Measurements from ENCODE around the gene H1-8.

The H1-8 gene

DNA sequence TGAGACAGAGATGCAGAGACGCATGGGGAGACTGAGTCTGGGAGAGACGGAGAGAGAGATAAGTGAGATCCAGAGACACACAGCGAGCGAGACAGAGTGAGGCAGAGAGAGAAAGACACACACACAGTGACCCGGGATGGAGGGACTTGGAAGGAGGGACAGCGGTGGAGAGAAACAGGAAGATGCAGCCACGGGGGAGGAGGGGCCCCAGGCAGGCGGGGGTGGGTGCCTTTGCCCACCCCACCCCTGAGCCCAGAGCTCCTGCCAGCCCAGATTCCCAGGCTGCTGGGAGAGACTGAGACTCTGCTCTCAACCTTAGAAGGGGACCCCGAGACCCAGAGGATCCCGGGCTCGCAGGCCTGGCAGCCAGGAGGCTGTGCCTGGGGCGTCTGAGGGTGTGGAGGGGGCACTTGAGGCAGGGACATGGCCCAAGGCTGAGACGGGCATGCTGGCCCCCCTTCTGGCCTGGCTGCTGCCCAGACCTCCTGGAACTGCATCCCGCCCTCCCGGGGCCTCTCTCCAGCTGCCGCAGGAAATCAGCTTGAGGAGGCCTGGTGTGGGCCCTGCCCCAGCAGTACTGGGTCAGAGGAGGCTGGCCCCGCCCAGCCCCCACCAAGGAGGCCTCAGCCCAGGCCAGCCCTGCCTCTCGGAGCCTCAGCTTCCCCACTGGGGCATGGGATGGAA, 18.1 kb downstream of the H1-8 start:
- H3K9me3 Mint-ChIP-seq = no peaks in the 10 kb centered on the region
- peaks cover 32% of the 10 kb centered on the region for H3K27me3 Mint-ChIP-seq
- no peaks in the 10 kb centered on the region for H3K36me3 Mint-ChIP-seq
- H3K4me1 Mint-ChIP-seq = peaks cover 4% of the 10 kb centered on the region
- CTCF ChIA-PET = no interaction called here
- no peak overlapping the region for H3K4me3 Mint-ChIP-seq
- H3K27ac Mint-ChIP-seq = no peak overlapping the region
- no peak for DNase-seq

DNA sequence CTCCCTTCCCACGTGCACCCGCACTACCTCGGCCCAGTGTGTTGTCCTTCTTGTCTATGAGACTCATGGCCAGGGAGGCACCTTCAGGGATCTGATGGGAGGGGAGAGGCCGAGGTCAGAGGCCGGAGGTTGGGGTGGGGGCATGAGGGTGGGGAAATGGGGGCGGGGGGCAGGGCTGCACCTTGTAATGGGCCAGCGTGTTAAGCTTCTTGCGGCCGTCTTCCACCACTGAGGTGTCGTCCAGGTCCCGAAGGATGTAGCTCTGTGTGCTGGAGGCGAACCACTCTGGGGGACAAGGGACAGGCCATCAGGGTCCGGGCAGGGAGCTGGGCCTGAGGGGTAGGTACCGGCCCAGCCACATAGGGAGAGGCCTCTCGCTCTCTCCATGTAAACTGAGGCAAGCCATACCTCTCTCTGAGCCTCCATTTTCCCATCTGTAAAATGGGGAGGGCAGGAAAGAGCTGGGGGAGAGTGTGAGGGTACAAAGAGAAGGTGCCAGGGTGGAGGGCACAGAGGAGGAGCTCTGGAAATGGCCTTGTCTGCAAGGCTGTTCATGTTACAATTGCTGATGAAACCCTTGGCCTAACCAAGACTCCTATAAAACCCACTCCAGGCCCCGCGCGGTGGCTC, 18.8 kb downstream of the H1-8 start:
- no peak overlapping the region for H3K4me3 Mint-ChIP-seq
- H3K9me3 Mint-ChIP-seq = no peaks in the 10 kb centered on the region
- peaks cover 4% of the 10 kb centered on the region for H3K4me1 Mint-ChIP-seq
- H3K27me3 Mint-ChIP-seq = peaks cover 25% of the 10 kb centered on the region
- no peak overlapping the region for H3K27ac Mint-ChIP-seq
- DNase-seq = no peak
- H3K36me3 Mint-ChIP-seq = no peaks in the 10 kb centered on the region
- CTCF ChIA-PET = no interaction called here

DNA sequence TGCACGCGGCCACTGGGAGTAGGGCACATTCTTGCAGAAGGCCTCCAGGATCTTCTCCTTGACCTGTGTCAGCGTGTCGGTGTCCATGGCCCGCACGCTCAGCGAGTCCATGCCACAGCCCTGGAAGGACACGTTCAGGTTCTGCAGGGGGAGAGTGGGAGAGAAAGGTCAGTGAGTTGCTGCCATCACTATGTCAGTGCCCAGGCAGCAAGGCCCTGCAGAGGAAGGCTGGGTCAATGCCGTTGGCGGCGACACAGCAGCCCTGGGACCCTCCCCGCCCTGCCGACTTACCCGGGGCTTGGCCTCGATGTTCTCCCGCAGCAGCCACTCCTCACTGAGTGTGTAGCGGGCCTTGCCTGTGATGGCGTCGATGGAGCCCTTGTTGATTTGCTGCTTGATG, 19.8 kb downstream of the H1-8 start:
- Mint-ChIP-seq H3K9me3 (no peaks in the 10 kb centered on the region), H3K4me1 (peaks cover 4% of the 10 kb centered on the region), H3K27ac (no peak overlapping the region), H3K36me3 (no peaks in the 10 kb centered on the region), H3K4me3 (no peak overlapping the region), H3K27me3 (peaks cover 15% of the 10 kb centered on the region)
- CTCF ChIA-PET = no interaction called here
- no peak for DNase-seq

DNA sequence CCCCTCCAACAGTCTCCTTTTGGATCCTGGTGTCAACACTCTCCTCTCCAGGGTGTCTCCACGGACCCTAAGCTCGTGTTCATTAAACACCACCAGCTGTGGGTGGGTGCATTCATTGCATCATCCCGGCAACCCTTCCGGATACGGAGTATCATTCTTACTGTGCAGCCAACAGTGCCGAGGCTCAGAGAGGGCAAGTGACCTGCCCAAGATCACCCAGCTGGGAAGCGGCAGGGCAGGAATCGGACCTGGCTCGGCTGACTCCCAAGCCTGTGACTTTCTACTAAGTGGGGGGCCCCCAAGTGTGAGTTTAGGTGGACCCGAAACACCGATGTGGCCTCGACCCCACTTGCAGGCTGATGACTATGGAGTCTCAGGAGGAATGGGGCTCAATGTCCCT, 20.4 kb downstream of the H1-8 start:
- Mint-ChIP-seq H3K27ac (no peak overlapping the region), H3K4me1 (peaks cover 1% of the 10 kb centered on the region), H3K4me3 (no peak overlapping the region), H3K9me3 (no peaks in the 10 kb centered on the region), H3K36me3 (no peaks in the 10 kb centered on the region), H3K27me3 (peaks cover 11% of the 10 kb centered on the region)
- CTCF ChIA-PET = interaction anchor here (0.5 kb wide), 1 partner anchor 17 kb away, joined by 3 read pairs; no protein-coding TSS in a partner anchor
- DNase-seq = no peak

GRCh38 chr3:129563850-129564535, 21.0 kb downstream of the H1-8 start:
- DNase-seq = no peak
- Mint-ChIP-seq H3K4me1 (no peaks in the 10 kb centered on the region), H3K27ac (no peak overlapping the region), H3K9me3 (no peaks in the 10 kb centered on the region), H3K27me3 (peaks cover 7% of the 10 kb centered on the region), H3K4me3 (no peak overlapping the region), H3K36me3 (no peaks in the 10 kb centered on the region)
- CTCF ChIA-PET = interaction anchor here (0.5 kb wide), 1 partner anchor 18 kb away, joined by 3 read pairs; no protein-coding TSS in a partner anchor

GRCh38 chr3:129564981-129565644, 22.1 kb downstream of the H1-8 start:
- H3K4me1 Mint-ChIP-seq = no peaks in the 10 kb centered on the region
- no peaks in the 10 kb centered on the region for H3K9me3 Mint-ChIP-seq
- peaks cover 4% of the 10 kb centered on the region for H3K27me3 Mint-ChIP-seq
- H3K36me3 Mint-ChIP-seq = no peaks in the 10 kb centered on the region
- no peak overlapping the region for H3K4me3 Mint-ChIP-seq
- CTCF ChIA-PET = no interaction called here
- no peak for DNase-seq
- H3K27ac Mint-ChIP-seq = no peak overlapping the region

DNA sequence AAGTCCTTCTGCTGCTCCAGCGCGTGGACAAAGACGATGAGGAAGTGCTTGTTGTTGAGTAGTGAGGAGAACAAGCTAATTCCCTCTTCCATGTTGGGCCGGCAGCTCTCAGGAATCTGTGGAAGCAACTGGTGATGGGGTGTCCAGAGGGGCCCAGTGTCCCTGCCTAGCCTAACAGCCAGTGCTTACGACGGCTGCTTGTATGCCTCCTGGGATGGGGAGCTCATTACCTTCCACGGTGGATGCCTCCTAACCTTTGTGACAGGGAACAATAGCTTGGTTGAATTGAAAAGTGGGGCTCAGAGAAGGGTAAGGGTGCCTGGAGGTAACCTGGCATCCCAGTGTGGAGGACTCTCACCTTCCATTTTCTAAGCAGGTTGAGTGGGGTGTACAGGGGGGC, 22.9 kb downstream of the H1-8 start:
- H3K27ac Mint-ChIP-seq = no peak overlapping the region
- H3K4me1 Mint-ChIP-seq = no peaks in the 10 kb centered on the region
- CTCF ChIA-PET = no interaction called here

GRCh38 chr3:129567176-129567705, 24.3 kb downstream of the H1-8 start:
- H3K4me1 Mint-ChIP-seq = no peaks in the 10 kb centered on the region
- H3K36me3 Mint-ChIP-seq = no peaks in the 10 kb centered on the region
- H3K9me3 Mint-ChIP-seq = no peaks in the 10 kb centered on the region
- no peak overlapping the region for H3K4me3 Mint-ChIP-seq
- H3K27ac Mint-ChIP-seq = no peak overlapping the region
- CTCF ChIA-PET = no interaction called here
- no peak for DNase-seq
- H3K27me3 Mint-ChIP-seq = peaks cover 4% of the 10 kb centered on the region

More for the DNA sequence above, 22.9 kb downstream of the H1-8 start:
- Mint-ChIP-seq H3K36me3 (no peaks in the 10 kb centered on the region), H3K9me3 (no peaks in the 10 kb centered on the region), H3K27me3 (peaks cover 4% of the 10 kb centered on the region), H3K4me3 (no peak overlapping the region)
- DNase-seq = no peak

DNA sequence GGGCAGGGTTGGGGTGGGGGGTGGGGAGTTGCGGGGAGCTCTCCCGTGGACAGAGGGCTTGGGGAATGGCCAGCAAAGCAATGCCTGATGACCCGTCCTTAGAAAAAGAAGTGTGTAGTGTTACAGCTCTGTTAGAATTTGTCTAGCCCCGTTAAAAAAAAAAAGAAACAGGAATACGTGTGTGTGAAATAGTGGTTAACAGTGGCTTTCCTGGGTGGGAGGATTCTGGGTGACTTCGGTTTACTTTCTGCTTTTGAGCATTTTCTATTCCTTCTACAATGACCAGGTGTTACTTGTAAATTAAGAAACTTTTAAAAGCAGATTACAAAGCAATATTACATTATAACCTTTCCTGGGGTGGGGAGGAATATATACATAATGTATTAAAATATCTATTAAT, 25.0 kb downstream of the H1-8 start:
- H3K9me3 Mint-ChIP-seq = no peaks in the 10 kb centered on the region
- no peak overlapping the region for H3K27ac Mint-ChIP-seq
- no peaks in the 10 kb centered on the region for H3K4me1 Mint-ChIP-seq
- no peak for DNase-seq
- no peak overlapping the region for H3K4me3 Mint-ChIP-seq
- CTCF ChIA-PET = no interaction called here
- no peaks in the 10 kb centered on the region for H3K36me3 Mint-ChIP-seq
- H3K27me3 Mint-ChIP-seq = peaks cover 4% of the 10 kb centered on the region

- CTCF ChIA-PET = no interaction called here
- Mint-ChIP-seq H3K27ac (no peak overlapping the region), H3K4me3 (no peak overlapping the region), H3K36me3 (no peaks in the 10 kb centered on the region), H3K27me3 (peaks cover 8% of the 10 kb centered on the region), H3K9me3 (no peaks in the 10 kb centered on the region), H3K4me1 (no peaks in the 10 kb centered on the region)
- DNase-seq = no peak
These were observed 26.9 kb downstream of the H1-8 start for GRCh38 chr3:129569856-129570255.

DNA sequence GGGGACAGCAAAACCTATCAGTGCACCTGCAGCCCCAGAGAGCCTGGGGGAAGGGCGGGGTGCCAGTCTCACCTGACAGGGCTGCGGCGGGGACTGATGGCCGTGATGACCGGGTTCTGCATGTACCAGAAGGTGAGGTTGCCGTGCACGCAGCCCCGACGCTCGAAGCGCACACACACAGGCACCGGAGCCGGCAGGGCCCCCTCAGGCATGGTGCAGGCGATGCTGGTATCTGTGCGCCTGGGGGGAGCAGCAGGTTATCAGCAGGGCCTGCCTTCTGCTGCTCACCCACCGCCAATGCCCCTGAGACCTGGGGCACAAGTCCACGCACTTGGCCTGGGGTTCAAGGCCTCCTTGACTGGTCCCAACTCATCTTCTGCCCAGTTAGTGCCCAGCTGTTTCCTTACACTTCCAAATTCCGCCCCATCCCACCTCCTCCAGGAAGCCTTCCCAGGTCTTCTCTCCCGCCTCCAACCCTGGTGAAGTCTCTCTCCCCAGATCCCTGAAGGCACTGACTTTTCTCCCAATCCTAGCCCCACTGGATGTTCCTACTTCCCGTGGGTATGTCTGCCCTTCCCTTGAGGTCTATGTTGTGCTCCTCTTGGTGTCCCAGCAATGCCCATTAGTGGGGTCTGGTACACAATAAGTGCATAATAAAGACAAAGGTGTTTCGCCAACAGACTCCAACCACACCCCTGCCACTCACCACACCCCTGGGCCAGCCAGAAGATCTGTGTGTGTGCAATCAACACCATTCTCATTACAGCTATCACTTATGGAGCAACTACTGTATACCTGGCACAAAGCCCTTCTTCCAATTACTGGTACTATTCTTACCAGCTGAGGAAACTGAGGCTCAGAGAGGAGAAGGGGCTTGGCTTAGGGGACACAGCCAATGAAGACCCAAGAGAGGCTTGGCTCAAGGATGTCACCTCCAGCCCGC, 28.9 kb downstream of the H1-8 start:
- Mint-ChIP-seq H3K27me3 (peaks cover 8% of the 10 kb centered on the region), H3K9me3 (no peaks in the 10 kb centered on the region), H3K36me3 (no peaks in the 10 kb centered on the region), H3K4me1 (peaks cover 16% of the 10 kb centered on the region), H3K4me3 (no peak overlapping the region), H3K27ac (no peak overlapping the region)
- CTCF ChIA-PET = no interaction called here
- no peak for DNase-seq

GRCh38 chr3:129572603-129573002, 29.6 kb downstream of the H1-8 start:
- Mint-ChIP-seq H3K27ac (no peak overlapping the region), H3K36me3 (no peaks in the 10 kb centered on the region), H3K4me3 (no peak overlapping the region), H3K4me1 (peaks cover 19% of the 10 kb centered on the region), H3K9me3 (no peaks in the 10 kb centered on the region), H3K27me3 (peaks cover 8% of the 10 kb centered on the region)
- CTCF ChIA-PET = no interaction called here
- DNase-seq = no peak

GRCh38 chr3:129573493-129573892, 30.5 kb downstream of the H1-8 start:
- H3K27ac Mint-ChIP-seq = no peak overlapping the region
- peaks cover 5% of the 10 kb centered on the region for H3K27me3 Mint-ChIP-seq
- CTCF ChIA-PET = no interaction called here

More at GRCh38 chr3:129573493-129573892, 30.5 kb downstream of the H1-8 start:
- Mint-ChIP-seq H3K36me3 (no peaks in the 10 kb centered on the region), H3K4me1 (peaks cover 23% of the 10 kb centered on the region), H3K9me3 (no peaks in the 10 kb centered on the region), H3K4me3 (no peak overlapping the region)
- no peak for DNase-seq

Data from activated naive CD4-positive, alpha-beta T cell treated with anti-CD3 and anti-CD28 coated beads, Interleukin-2, amount 10 ng/mL, durations not matched to agents 7 days and 5 days (primary cell).